Measurements from ENCODE around the gene PRICKLE1. TPM values are rescaled to one million over a fixed set of nuclear protein-coding genes. Genes with fewer than 3 reads are reported as not detected.

PRICKLE1 gene
- total and polyA plus RNA-seq, 10 of the 15 experiments (the other 5 are each of a cell fraction or from before 2014, with no cell fraction given), result 0.47 to 2.8 (median 0.86) TPM

DNA sequence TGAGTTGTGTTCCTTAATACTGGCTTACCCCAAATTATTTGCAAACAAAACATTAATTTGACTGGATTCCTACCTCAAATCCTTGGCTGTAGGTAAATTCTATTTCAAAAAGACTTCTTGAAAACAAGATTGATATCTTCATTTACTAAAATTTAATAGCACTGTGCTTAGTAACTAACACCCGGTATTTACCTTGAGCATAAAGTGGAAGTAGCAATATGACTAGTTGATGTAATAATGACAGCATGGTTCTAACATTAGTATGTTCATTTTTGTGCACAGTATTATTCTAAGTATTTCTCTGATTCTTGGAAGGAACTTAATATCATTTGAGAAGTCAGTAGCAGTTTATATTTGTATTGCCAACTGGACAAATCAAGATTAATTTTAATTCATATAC lies 166.8 kb downstream of the PRICKLE1 start:
- Histone ChIP-seq H2AFZ (ENCODE audit: control insufficient read depth, low read depth, low read length) (no peak overlapping the region), H3K9ac (ENCODE audit: control insufficient read depth, insufficient read depth, low read length) (no peak overlapping the region), H3K27ac (ENCODE audit: control insufficient read depth, insufficient read depth) (peak overlapping the region; percentile 33; the same call in 1 of the 2 replicates), H4K20me1 (ENCODE audit: control insufficient read depth, insufficient read depth) (no peaks in the 10 kb centered on the region), H3K79me2 (ENCODE audit: control insufficient read depth, insufficient read depth, low read length) (no peaks in the 10 kb centered on the region), H3K4me3 (no peak overlapping the region), H3K4me1 (ENCODE audit: control insufficient read depth, insufficient read depth, low read length) (peaks cover 13% of the 10 kb centered on the region), H3K36me3 (ENCODE audit: control insufficient read depth in 2 of 2, insufficient read depth in 2 of 2, low read length in 1 of 2) (peaks cover 0 to 8% of the 10 kb centered on the region in 2 experiments; a peak in 1 of 4 replicates), H3K27me3 (replicated peaks in 1 of 2; ENCODE audit: control insufficient read depth in 2 of 2, insufficient read depth in 2 of 2, low read length in 1 of 2) (no peaks in the 10 kb centered on the region), H3K4me2 (ENCODE audit: control insufficient read depth, insufficient read depth) (no peak overlapping the region), H3K9me3 (replicated peaks; ENCODE audit: control insufficient read depth, insufficient read depth, low read length) (no peaks in the 10 kb centered on the region)
- SMC1A ChIA-PET (ENCODE audit: uncharacterized antibody, unreplicated experiment), result interaction anchor here (0.6 kb wide), 1 partner anchor 325 kb away, joined by 3 read pairs; no protein-coding TSS in a partner anchor
- FAIRE-seq (no peak), DNase-seq (ENCODE audit: low read depth, low spot score) (no peak), ATAC-seq (peak; percentile 78)
- in situ Hi-C loops (cut with MboI) (no loop called here), intact Hi-C loops (cut with micrococcal nuclease; ENCODE audit: unreplicated experiment) (no loop called here)
- BruUV-seq (replicated peaks), result no TSS peak
- CTCF ChIA-PET, result interaction anchor here (0.7 kb wide), 2 partner anchors 38 to 60 kb away, joined by 3 to 4 read pairs; no protein-coding TSS in a partner anchor
- WGBS (ENCODE audit: insufficient coverage, insufficient replicate concordance, low lambda C conversion rate, missing lambda C conversion rate), result 0% methylated on average over 1 of the region's 1 CpG
- TF ChIP-seq SPI1 (IDR thresholded peaks at IDR 0.05; ENCODE audit: borderline replicate concordance, insufficient read depth, low read depth, low read length) (no peak), RELA (IDR thresholded peaks at IDR 0.05; ENCODE audit: borderline replicate concordance, partially characterized antibody) (no peak), YBX1 (IDR thresholded peaks at IDR 0.05) (no peak), JUNB (IDR thresholded peaks at IDR 0.05) (peak; percentile 75), CREM (IDR thresholded peaks at IDR 0.05; ENCODE audit: low read depth) (0 out of 2 replicates have a peak, but pooled peaks have one; percentile 17), KDM1A (IDR thresholded peaks at IDR 0.05; ENCODE audit: borderline replicate concordance) (no peak)
- TF ChIP-seq, protein P1, sequence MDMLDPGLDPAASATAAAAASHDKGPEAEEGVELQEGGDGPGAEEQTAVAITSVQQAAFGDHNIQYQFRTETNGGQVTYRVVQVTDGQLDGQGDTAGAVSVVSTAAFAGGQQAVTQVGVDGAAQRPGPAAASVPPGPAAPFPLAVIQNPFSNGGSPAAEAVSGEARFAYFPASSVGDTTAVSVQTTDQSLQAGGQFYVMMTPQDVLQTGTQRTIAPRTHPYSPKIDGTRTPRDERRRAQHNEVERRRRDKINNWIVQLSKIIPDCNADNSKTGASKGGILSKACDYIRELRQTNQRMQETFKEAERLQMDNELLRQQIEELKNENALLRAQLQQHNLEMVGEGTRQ (IDR thresholded peaks at IDR 0.05; ENCODE audit: borderline replicate concordance, low read depth, low read length), result no peak
- POLR2A ChIA-PET, result no interaction called here
- RAD21 ChIA-PET (ENCODE audit: unreplicated experiment), result no interaction called here

Data from GM12878 (cell line).